Pancreas (tissue), 10 donors: Measurements from ENCODE around the gene AMOTL1. TPM values are rescaled to one million over a fixed set of nuclear protein-coding genes. Genes with fewer than 3 reads are reported as not detected.

Experiments used
- ATAC-seq, 4 donors: fragments of 200-7000 bp; cut with Tn5 transposase; one replicate each; pipeline versions ENCODE4 v1.8.0 to v1.9.1; 2020; ENCODE audit warnings: mild to moderate bottlenecking in 4 of 4, moderate library complexity in 4 of 4
- DNase-seq, 6 donors: peaks; one replicate each; pipeline ENCODE4 v3.0.0-alpha.2; 2020
- FAIRE-seq: peaks from 2 replicates; lab custom pipeline; 2012; peaks lifted over from hg19 to GRCh38; lab: Jason Lieb, UNC
- H3K27ac ChIP-seq, 4 donors: fragments of 200-600 bp; sonication (generic); 1 replicate in 3 of 4; 2 replicates in 1 of 4; pipeline versions ENCODE4 v1.5.0 to v1.8.0; 2020
- H3K27me3 ChIP-seq, 4 donors: fragments of 200-600 bp; one replicate each; pipeline ENCODE4 v1.8.0; 2021
- H3K36me3 ChIP-seq, 3 donors: fragments of 200-600 bp; sonication (generic) in 1 of 3; one replicate each; pipeline versions ENCODE4 v1.5.0 to v1.8.0; 2020 to 2021
- H3K4me1 ChIP-seq, 3 donors: fragments of 200-600 bp; one replicate each; pipeline ENCODE4 v1.8.0; 2021
- H3K4me3 ChIP-seq, 4 donors: fragments of 200-600 bp; sonication (generic) in 2 of 4; one replicate each; pipeline versions ENCODE4 v1.5.0 to v1.8.0; 2020 to 2021
- H3K9me3 ChIP-seq, 4 donors: fragments of 200-600 bp; one replicate each; pipeline ENCODE4 v1.8.0; 2021
- CTCF ChIP-seq, 4 donors: fragments of 200-600 bp; sonication (generic) in 3 of 4; IDR thresholded peaks; one replicate each; pipeline versions ENCODE4 v1.5.0 to v1.8.0; 2021; ENCODE audit warnings: antibody characterized with exemption in 4 of 4
- WGBS, 2 donors: extraction: QIAGEN DNeasy Blood & Tissue Kit; methylation state at CpG; one replicate each; pipeline ENCODE4 v1.1.7; 2013; 5-methylcytosine and 5-hydroxymethylcytosine counted together
- intact Hi-C, 3 donors: fragments of 100-400 bp; cut with DNase I; formaldehyde crosslinking; loops; one replicate each; pipeline versions ENCODE4 v1.11.1 to v1.14.2; 2022
- polyA plus RNA-seq, 2 donors: library from polyadenylated mRNA; stranded (reverse); fragments of 200-250 nt; gene quantifications; one replicate each; pipeline ENCODE4 v1.2.3, GENCODE V29; 2013
- total RNA-seq, 6 donors: library from RNA; stranded (reverse); fragmentation: NEBNext Ultra II Directional in 4 of 6; extraction: Animal tissue kit (Norgen Biotek cat#: 25700) in 4 of 6; gene quantifications; one replicate each; pipeline versions ENCODE4 v1.2.1 to v1.2.4, GENCODE V29; 2021 to 2023
- donor health status: healthy with polysubstance abuse.
- donor health status: DM: no; HTN: no; CAD: no; lungs with moderate emphysema.
- donor health status: DM: no; HTN: no; CAD: no.
- donor health status: control.
- donor health status: control.
- donor health status: Bipolar disorder and iron deficiency.
- donor health status: DM: yes; HTN: yes; CAD: no.
- donor health status: DM: no; HTN: no; CAD: no.
- donor health status: DM: no; HTN: no; CAD: no.
- donor health status: DM: yes; HTN: yes; CAD: no.

AMOTL1 gene
- total and polyA plus RNA-seq, 8 donors, result 3.5 to 30.2 (median 18.4) TPM

- Histone ChIP-seq H3K4me1 (peaks cover 4 to 9% (median 8%) of the 10 kb centered on the region in 3 donors), H3K9me3 (no peaks in the 10 kb centered on the region), H3K36me3 (no peaks in the 10 kb centered on the region), H3K27me3 (no peaks in the 10 kb centered on the region), H3K27ac (no peak overlapping the region), H3K4me3 (no peak overlapping the region)
- TF ChIP-seq CTCF (IDR thresholded peaks at IDR 0.05), result no peak
- intact Hi-C loops, result no loop called here
- FAIRE-seq (no peak), DNase-seq (no peak), ATAC-seq (no peak)
- WGBS, 2 donors, result 73 to 75% methylated on average over 5 of the region's 5 CpGs
Measured at GRCh38 chr11:94751786-94752185, 16.4 kb upstream of the AMOTL1 start.

- H3K27me3 ChIP-seq, result no peaks in the 10 kb centered on the region
- intact Hi-C loops, result no loop called here
- ATAC-seq, result no peak
- DNase-seq, result no peak
- no peak for TF ChIP-seq CTCF (IDR thresholded peaks at IDR 0.05)
- no peak overlapping the region for H3K4me3 ChIP-seq
- peaks cover 0 to 9% (median 5%) of the 10 kb centered on the region in 3 donors for H3K4me1 ChIP-seq
- 43 to 57% methylated on average over 1 of the region's 1 CpG for WGBS, 2 donors
- H3K36me3 ChIP-seq, result no peaks in the 10 kb centered on the region
- H3K27ac ChIP-seq, result no peak overlapping the region
- H3K9me3 ChIP-seq, result no peaks in the 10 kb centered on the region
- FAIRE-seq, result no peak
Measured at GRCh38 chr11:94753630-94754029, 14.5 kb upstream of the AMOTL1 start.

- ATAC-seq (no peak), FAIRE-seq (no peak), DNase-seq (no peak)
- intact Hi-C loops, result no loop called here
- Histone ChIP-seq H3K4me3 (no peak overlapping the region), H3K27ac (no peak overlapping the region), H3K36me3 (no peaks in the 10 kb centered on the region), H3K9me3 (no peaks in the 10 kb centered on the region), H3K27me3 (no peaks in the 10 kb centered on the region), H3K4me1 (peaks cover 0 to 9% (median 5%) of the 10 kb centered on the region in 3 donors)
- no peak for TF ChIP-seq CTCF (IDR thresholded peaks at IDR 0.05)
- WGBS, 2 donors, result 78 to 81% methylated on average over 2 of the region's 2 CpGs
Measured at GRCh38 chr11:94754335-94754734, 13.8 kb upstream of the AMOTL1 start.

GRCh38 chr11:94754819-94755218 is 13.3 kb upstream of the AMOTL1 start:
- ATAC-seq (no peak), FAIRE-seq (no peak), DNase-seq (no peak)
- Histone ChIP-seq H3K27ac (no peak overlapping the region), H3K4me1 (peaks cover 0 to 9% (median 5%) of the 10 kb centered on the region in 3 donors), H3K4me3 (no peak overlapping the region), H3K9me3 (no peaks in the 10 kb centered on the region), H3K36me3 (no peaks in the 10 kb centered on the region), H3K27me3 (no peaks in the 10 kb centered on the region)
- intact Hi-C loops, result no loop called here
- no peak for TF ChIP-seq CTCF (IDR thresholded peaks at IDR 0.05)
- WGBS, 2 donors, result 83 to 85% methylated on average over 2 of the region's 2 CpGs

GRCh38 chr11:94755494-94755893 is 12.7 kb upstream of the AMOTL1 start:
- no peaks in the 10 kb centered on the region for H3K9me3 ChIP-seq
- no peak overlapping the region for H3K4me3 ChIP-seq
- TF ChIP-seq CTCF (IDR thresholded peaks at IDR 0.05), result no peak
- ATAC-seq, result no peak
- intact Hi-C loops, result no loop called here
- H3K36me3 ChIP-seq, result no peaks in the 10 kb centered on the region
- no peak for DNase-seq
- no peak for FAIRE-seq
- 88 to 93% methylated on average over 11 of the region's 11 CpGs for WGBS, 2 donors
- H3K27me3 ChIP-seq, result no peaks in the 10 kb centered on the region
- peaks cover 0 to 7% (median 5%) of the 10 kb centered on the region in 3 donors for H3K4me1 ChIP-seq
- H3K27ac ChIP-seq, result no peak overlapping the region
